HG02571 (cell line): ENCODE measurements around the gene CCDC74B.
"Not testable (repeated sequence)": the region's sequence is repeated elsewhere in the genome, so short reads cannot be mapped to it uniquely, and the experiment has no call there.

Source experiments
- ATAC-seq: cut with Tn5 transposase; IDR thresholded peaks from one replicate; pipeline ENCODE4 v1.9.1; 2021; ENCODE audit warnings: mild to moderate bottlenecking, moderate library complexity; ENCODE audit not compliant: unreplicated experiment

CCDC74B gene

DNA sequence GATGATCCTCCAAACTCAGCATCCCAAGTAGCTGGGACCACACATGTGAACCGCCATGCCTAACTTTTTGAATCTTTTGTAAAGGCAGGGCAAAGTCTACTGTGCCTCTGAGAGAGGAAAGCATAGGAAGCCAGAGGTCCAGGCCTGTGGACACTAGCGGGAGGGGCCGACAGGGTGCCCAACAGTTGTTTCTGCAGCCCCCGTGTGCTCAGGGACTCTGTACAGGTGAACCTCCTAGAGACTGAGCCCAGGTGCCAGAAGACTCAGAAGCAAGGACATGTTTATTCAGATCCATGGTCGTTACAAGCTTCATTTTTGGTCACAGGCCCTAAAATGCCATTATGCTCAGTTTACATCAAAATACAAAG is 6.2 kb upstream of the CCDC74B start:
- not testable (repeated sequence) for ATAC-seq

GRCh38 chr2:130150181-130151144 is 5.6 kb upstream of the CCDC74B start:
- no peak for ATAC-seq

- not testable (repeated sequence) for ATAC-seq
Measured at GRCh38 chr2:130148515-130148914, 3.6 kb upstream of the CCDC74B start.

GRCh38 chr2:130143266-130144039 is 1.5 kb downstream of the CCDC74B start:
- ATAC-seq: not testable (repeated sequence)

DNA sequence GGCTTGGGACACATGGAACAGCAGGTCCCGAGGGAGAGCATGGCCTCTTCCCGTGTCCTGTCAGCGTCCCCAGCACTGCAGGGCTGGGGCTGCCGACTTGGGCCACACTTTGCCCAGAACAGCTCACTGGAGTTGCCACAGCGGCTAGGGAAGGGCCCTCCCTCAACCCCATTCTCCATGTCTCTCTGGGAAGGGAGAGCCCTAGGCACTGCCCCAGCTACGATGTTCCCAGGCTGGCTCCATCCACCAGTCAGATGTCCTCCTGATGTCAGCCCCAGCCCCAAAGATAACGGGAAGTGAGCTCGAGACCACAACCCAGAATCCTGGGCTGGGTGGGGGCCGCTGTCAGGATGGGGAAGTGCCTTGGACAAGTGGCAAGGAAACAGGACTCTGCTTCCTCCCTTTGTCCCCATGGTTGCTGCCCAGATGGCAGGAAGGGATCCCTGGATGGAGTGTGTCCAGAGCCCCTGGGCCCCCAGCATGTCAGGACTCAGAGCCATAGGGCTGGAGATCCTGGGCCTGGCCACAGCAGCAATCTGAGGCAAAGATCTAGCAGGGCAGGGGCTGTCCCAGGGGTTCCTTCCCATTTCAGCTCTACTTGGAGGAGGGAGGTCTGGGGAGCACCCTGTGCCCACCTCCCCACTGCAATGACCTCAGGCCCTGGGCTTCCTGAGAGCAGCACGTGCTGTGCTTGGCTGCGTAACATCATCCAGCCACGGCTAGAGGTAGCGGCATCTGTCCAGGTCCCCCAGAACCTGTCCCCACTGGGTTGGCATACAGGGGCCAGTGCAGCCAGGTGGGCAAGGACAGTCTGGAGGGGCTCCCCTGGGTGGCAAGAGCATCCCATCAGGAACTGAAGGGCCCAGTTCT is 2.3 kb downstream of the CCDC74B start:
- ATAC-seq: not testable (repeated sequence)

GRCh38 chr2:130141645-130142370 is 3.1 kb downstream of the CCDC74B start:
- not testable (repeated sequence) for ATAC-seq

DNA sequence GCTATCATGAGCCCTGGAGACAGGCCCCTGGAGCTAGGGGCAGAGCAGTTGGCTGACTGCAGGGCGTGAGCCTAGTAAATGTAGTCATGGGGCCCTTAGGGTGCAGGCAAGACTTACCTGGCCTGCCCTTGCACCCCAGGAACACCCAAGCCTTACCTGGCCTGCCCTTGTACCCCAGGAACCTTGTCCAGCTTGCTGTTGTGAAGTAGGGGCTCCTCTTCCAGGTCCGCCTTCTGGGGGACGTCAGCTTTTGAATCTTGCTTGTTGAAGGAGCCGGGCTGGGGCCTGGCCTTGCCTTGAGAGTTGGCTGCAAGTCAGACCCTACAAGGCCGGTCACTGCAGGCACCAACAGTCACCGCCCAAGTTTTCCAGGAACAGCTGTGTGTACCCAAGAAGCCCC is 3.9 kb downstream of the CCDC74B start:
- ATAC-seq: not testable (repeated sequence)

- not testable (repeated sequence) for ATAC-seq
Measured at GRCh38 chr2:130140516-130140915, 4.4 kb downstream of the CCDC74B start.

GRCh38 chr2:130139331-130140280 is 5.3 kb downstream of the CCDC74B start:
- ATAC-seq: not testable (repeated sequence)

GRCh38 chr2:130138841-130139251 is 6.1 kb downstream of the CCDC74B start:
- not testable (repeated sequence) for ATAC-seq

DNA sequence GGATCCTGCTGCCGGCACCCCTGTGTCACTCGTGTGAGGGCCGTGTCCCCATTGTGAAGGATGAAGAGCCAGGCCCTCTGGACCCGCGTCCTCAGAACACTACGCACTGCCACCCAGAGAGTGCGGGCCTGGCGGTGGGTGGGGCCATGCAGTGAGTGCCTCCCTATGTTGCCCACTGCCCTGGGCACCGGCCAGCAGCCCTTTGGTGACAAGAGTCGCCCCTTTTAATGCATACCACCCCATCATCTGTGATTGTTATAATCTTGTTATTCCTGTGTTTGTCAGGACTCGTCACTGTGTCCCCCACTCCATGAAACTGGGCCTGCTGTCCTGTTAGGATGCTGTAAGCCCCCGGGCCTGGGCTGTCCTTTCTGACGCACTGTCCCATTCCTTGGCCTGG is 6.6 kb downstream of the CCDC74B start:
- not testable (repeated sequence) for ATAC-seq

DNA sequence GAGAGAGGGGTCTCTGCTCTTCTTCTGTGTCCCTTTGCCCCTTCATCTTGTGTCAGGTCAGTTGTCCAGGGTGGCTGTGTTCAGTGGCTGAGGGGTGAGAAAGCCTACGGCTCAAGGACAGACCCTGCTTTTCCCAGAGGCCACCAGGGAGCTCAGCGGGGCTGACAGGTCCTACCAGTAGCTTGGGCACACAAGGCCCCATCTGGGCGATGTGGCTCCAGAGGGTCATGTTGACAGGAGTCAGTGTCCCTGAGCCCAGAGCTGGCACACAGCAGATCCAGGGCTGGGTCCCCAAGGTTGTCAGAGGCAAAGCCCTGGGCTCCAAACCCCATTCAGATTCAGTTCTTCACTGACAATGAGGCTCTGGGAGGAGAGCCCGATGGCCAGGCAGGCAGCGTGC is 7.8 kb downstream of the CCDC74B start:
- not testable (repeated sequence) for ATAC-seq

DNA sequence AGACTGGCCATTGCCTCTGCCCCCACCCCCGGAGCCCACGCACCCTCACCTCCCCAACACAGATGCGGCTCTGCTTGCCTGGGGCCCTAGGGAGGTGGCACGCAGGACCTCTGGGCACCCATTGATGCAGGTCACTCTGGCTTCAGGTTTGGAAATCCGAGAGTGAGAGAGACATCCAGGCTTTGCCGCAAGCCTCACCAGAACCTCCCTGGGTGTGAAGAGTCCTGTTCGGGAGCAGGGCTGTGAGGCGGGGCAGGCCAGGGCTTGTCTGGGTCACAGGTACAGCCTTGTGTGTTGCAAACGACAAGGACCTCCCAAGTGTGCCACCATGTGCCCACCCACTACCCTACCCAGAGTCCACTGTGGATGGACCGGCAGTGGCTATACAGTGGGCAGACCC is 8.4 kb downstream of the CCDC74B start:
- not testable (repeated sequence) for ATAC-seq

- ATAC-seq: no peak
Measured at GRCh38 chr2:130135692-130136541, 9.0 kb downstream of the CCDC74B start.

DNA sequence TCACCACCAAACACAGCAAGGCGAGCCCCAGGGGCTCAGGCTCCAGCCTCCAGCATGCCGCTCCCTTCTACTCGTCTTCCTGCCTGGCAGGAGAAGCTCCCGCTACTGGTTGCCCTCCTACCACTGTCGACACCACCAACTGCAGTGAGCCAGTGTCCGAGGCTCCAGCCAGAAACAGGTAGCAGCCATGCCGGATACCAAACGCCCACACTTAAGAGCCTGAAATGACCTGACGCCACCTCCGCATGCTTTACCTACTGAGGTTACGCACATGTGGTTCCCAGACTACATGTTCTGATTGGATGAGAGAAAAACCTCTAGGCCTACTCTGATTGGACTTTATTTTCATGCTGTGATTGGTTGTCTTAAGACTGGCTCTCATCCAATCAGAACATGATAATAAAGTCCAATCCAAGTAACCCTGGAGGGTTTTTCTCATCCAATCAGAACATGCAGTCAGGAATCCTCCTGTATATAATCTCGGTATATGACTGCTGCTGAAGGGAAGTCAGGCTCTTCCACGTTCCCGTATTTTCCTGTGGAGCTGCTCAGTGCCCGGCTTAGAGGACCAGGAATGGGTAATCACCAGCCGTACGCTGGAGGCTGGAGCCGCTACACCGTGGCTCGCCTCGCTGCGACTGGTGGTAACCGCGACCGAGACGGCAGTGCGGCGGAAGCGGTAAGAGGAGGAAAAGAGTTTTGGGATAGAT is 15.6 kb downstream of the CCDC74B start, which contains the start of gene POTEF:
Gene POTEF (minus strand): TSS at position 103 of the 710 bp plus-strand sequence. CDS start 8,707 bp downstream, outside the sequence.
- ATAC-seq: not testable (repeated sequence)

DNA sequence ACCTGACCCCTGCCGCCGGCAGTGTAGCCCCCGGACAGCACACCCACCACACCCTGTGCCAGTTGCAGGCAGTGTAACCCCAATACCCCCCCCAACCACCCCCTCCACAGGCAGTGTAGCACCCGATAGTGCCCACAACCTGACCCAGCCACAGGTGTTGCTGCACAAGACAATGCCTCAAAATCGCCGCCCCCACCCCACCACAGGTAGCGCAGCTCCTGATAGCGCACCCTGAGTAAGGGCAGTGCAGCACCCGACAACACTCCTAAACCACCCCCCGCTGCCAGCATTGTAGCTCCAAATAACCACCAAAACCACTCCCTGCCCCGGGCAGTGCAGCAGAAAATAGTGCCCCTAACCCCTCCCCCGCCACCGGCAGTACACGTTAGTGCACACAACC is 16.4 kb downstream of the CCDC74B start:
- ATAC-seq: not testable (repeated sequence)

- ATAC-seq: not testable (repeated sequence)
Measured at GRCh38 chr2:130127726-130128125, 17.2 kb downstream of the CCDC74B start.
